ENCODE results near the gene PSMD13.
A peak's percentile ranks its signal among the peaks of the same experiment; 100 is the strongest.

PSMD13 gene

GRCh38 chr11:252666-253065, 15.9 kb downstream of the PSMD13 start:
- no peak for DNase-seq

DNA sequence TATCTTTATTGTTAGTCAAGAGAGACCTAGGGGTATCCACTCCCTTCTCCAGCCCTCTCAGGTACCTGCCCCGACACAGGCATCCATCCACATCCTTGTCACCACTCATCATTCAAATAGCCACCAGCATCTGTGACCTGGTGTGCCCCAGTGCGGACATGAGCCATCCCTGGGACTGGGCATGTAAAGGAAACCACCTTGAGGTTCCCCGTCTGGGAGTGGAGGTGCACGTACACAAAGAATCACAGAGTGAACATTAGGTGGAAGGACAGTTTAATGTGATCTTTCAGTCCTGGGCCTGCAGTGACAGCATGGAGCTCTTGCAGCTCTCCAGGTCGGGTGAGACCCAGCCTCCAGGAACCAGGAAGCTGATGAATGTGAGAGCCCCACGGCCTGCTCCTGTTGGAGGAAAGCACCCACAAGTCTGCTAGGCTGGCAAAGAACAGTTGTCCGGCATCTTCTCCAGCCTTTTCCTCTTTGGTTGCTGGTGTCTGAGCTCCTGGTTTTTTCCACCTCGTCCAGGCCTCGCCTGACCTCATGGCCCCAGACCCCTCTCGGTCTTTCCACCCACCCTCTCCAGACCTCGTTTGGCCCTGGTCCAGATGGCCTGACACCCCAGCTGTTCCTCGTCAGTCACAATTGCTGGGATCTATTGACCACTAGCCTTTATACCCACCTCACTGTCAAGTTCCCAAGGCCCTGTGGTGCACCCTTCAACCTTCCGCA, 16.5 kb downstream of the PSMD13 start:
- no peak for DNase-seq

DNA sequence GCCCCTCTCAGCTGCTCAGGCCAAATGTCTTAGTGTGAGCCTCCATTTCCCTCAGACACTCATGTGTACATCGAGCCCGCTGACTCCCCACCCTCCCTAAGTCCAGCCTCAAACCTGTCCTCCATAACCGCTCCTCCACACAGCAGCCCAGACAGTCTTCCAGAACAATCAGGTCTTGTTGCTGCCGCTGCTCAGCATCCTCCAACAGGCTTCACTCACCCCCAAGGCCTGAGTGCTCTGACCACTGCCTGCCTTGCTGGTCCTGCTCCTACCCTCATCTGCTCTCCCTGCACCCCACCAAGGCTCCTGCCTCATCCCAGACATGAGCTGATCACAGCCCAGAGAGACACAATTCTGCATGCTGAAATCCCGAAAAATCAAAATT, 17.1 kb downstream of the PSMD13 start:
- DNase-seq = no peak

GRCh38 chr11:255176-255575, 18.4 kb downstream of the PSMD13 start:
- no peak for DNase-seq

DNA sequence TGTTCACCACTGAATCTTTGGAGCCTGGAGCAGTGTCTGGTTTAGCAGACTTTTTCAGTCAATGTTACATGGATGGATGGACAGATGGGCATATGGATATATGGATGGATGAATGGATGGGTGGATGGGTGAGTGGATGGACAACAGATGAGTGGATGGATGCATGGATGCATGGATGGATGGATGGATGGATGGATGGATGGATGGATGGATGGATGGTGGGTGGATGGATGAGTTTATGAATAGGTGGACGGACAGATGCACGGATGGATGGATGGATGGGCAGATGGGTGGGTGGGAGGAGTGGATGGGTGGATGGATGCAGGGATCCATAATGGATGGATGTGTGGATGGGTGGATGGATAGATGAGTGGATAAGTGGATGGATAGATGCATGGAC, 19.0 kb downstream of the PSMD13 start:
- DNase-seq = no peak

- peak; percentile 43 to 45 for DNase-seq
Measured at GRCh38 chr11:256952-257737, 20.4 kb downstream of the PSMD13 start.

DNA sequence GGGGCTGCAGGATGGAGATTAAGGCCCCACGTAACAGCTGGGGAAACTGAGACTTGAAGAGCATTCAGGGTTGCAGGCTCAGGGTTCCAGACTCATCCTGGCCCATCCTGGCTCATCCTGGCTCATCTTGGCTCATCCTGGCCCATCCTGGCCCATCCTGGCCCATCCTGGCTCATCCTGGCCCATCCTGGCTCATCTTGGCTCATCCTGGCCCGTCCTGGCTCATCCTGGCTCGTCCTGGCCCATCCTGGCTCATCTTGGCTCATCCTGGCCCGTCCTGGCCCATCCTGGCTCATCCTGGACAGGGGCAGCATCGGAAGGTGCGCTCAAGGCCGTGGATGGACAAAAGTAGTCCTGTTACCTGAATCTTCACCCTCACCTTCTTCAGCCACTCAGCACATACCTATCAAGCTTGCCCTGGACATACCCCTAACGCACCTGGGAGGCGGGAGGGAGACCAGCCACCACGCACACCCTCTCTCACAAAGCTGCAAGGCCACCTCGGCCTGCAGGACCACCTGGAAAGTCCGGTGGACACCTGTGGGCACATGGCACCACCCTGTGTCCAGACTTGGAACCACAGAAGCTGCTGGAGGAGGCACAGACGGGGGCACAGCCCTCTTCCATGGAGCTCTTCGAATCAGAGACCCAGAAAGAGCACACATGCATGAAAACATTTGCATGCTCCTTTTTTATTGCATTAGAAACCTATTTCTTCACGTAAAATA, 21.2 kb downstream of the PSMD13 start:
- no peak for DNase-seq

- no peak for DNase-seq
Measured at GRCh38 chr11:259413-259812, 22.6 kb downstream of the PSMD13 start.

- no peak for DNase-seq
Measured at GRCh38 chr11:261624-262023, 24.8 kb downstream of the PSMD13 start.

GRCh38 chr11:266676-267439, 30.1 kb downstream of the PSMD13 start:
- DNase-seq = peak; percentile 23 to 67

DNA sequence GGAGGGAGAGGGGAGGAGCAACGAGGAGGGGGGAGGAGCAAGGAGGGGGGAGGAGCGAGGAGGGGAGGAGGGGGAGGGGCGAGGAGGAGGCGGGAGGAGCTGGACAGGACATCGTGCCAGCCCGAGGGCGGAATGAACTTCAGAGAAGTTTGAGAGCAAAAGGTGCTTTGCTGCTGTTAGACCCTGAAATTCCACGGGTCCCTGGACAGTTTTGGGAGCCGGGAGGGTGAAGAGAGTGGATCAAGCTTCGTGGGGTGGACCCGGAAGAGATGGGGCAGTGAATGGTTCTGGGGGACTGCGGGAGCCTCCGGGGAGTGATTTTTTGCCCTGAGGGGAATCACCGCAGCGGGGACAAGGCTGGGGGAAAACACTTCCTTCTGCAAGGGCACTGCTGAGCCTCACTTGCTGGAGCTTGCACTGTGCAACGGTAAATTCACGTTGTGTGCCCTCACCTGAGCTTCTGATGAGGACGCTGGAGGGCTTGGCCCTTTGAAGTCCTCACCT, 30.8 kb downstream of the PSMD13 start:
- DNase-seq = peak; percentile 25 to 57

- DNase-seq = peak; percentile 73 to 79
Measured at GRCh38 chr11:268716-269145, 32.0 kb downstream of the PSMD13 start.

DNA sequence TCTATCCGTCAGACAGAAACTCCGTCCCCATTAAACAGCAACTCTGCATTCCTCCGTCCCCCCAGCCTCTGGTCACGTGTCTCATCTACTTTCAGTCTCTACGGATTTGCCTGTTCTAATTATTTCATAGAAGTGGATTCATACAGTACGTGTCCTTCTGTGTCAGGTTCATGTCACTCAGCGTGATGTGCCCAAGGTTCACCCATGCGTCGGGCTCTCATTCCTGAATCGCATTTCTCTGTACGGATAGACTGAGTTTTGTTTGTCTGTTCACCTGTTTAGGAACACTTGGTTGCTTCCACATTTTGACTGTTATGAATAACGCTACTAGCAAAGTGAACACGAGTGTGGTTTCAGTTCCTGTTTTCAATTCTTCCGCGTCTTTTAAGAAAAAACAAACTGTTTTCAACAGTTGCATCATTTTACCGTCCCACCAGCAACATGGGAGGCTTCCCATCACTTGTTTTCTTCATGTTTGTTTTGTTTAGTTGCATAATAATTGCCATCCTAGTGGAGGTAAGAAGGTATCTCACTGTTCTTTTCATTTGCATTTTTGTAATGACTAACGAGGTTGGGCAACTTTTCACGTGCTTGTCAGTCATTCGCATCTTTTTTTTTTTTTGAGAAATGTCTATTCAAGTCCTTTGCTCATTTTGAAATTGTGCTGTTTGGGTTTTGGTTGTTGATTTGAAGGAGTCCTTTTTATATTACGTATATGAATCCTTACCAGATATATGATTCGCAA, 32.5 kb downstream of the PSMD13 start:
- DNase-seq = peak; percentile 91 to 94

GRCh38 chr11:270451-271318, 33.9 kb downstream of the PSMD13 start:
- DNase-seq = no peak

- no peak for DNase-seq
Measured at GRCh38 chr11:271319-271715, 34.5 kb downstream of the PSMD13 start.

GRCh38 chr11:272195-272930, 35.6 kb downstream of the PSMD13 start:
- no peak for DNase-seq

GRCh38 chr11:272931-273198, 36.1 kb downstream of the PSMD13 start:
- no peak for DNase-seq

- no peak for DNase-seq
Measured at GRCh38 chr11:276219-276618, 39.4 kb downstream of the PSMD13 start.

- no peak for DNase-seq
Measured at GRCh38 chr11:278001-278951, 41.5 kb downstream of the PSMD13 start, which contains the start of gene NLRP6. Gene NLRP6, plus strand, starts transcription at chr11:278407. Its CDS starts 163 bp downstream, at chr11:278570.
